ENCODE measurements around the gene PATJ. TPM values are rescaled to one million over a fixed set of nuclear protein-coding genes. Genes with fewer than 3 reads are reported as not detected.
"Not testable (repeated sequence)": the region's sequence is repeated elsewhere in the genome, so short reads cannot be mapped to it uniquely, and the experiment has no call there.

Gene PATJ
- total RNA-seq, 1 experiment from 2014 or later, result 4.5 TPM

GRCh38 chr1:61887931-61888564 is 145.8 kb downstream of the PATJ start:
- DNase-seq (ENCODE audit: low read depth), result no peak

- no peak for DNase-seq (ENCODE audit: low read depth)
Measured at GRCh38 chr1:61888808-61889207, 146.5 kb downstream of the PATJ start.

GRCh38 chr1:61890435-61890834 is 148.2 kb downstream of the PATJ start:
- DNase-seq (ENCODE audit: low read depth), result not testable (repeated sequence)

- no peak for DNase-seq (ENCODE audit: low read depth)
Measured at GRCh38 chr1:61892977-61893376, 150.7 kb downstream of the PATJ start.

GRCh38 chr1:61894296-61894695 is 152.0 kb downstream of the PATJ start:
- not testable (repeated sequence) for DNase-seq (ENCODE audit: low read depth)

- no peak for DNase-seq (ENCODE audit: low read depth)
Measured at GRCh38 chr1:61895175-61895574, 152.9 kb downstream of the PATJ start.

- no peak for DNase-seq (ENCODE audit: low read depth)
Measured at GRCh38 chr1:61898658-61899057, 156.4 kb downstream of the PATJ start.

GRCh38 chr1:61904354-61904753 is 162.1 kb downstream of the PATJ start:
- DNase-seq (ENCODE audit: low read depth), result no peak

- DNase-seq (ENCODE audit: low read depth), result no peak
Measured at GRCh38 chr1:61907102-61907501, 164.8 kb downstream of the PATJ start.

- no peak for DNase-seq (ENCODE audit: low read depth)
Measured at GRCh38 chr1:61910035-61910434, 167.8 kb downstream of the PATJ start.

- no peak for DNase-seq (ENCODE audit: low read depth)
Measured at GRCh38 chr1:61914823-61915482, 172.7 kb downstream of the PATJ start.

GRCh38 chr1:61921435-61921834 is 179.2 kb downstream of the PATJ start:
- no peak for DNase-seq (ENCODE audit: low read depth)

GRCh38 chr1:61922950-61923480 is 180.7 kb downstream of the PATJ start:
- no peak for DNase-seq (ENCODE audit: low read depth)

GRCh38 chr1:61925591-61926298 is 183.5 kb downstream of the PATJ start:
- DNase-seq (ENCODE audit: low read depth), result no peak

- DNase-seq (ENCODE audit: low read depth), result no peak
Measured at GRCh38 chr1:61926597-61926996, 184.3 kb downstream of the PATJ start.

- no peak for DNase-seq (ENCODE audit: low read depth)
Measured at GRCh38 chr1:61930116-61930645, 187.9 kb downstream of the PATJ start.

GRCh38 chr1:61931587-61932279 is 189.5 kb downstream of the PATJ start:
- DNase-seq (ENCODE audit: low read depth), result no peak

- no peak for DNase-seq (ENCODE audit: low read depth)
Measured at GRCh38 chr1:61935516-61935915, 193.2 kb downstream of the PATJ start.

GRCh38 chr1:61936839-61937238 is 194.6 kb downstream of the PATJ start:
- DNase-seq (ENCODE audit: low read depth), result no peak

GRCh38 chr1:61941794-61942193 is 199.5 kb downstream of the PATJ start:
- DNase-seq (ENCODE audit: low read depth), result no peak

GRCh38 chr1:61942856-61943255 is 200.6 kb downstream of the PATJ start:
- no peak for DNase-seq (ENCODE audit: low read depth)

- DNase-seq (ENCODE audit: low read depth), result not testable (repeated sequence)
Measured at GRCh38 chr1:61948685-61949084, 206.4 kb downstream of the PATJ start.
